IPS-20b (cell line): Measurements from ENCODE around the gene ITGB3.

Experiments
- H3K27ac ChIP-seq: one replicate; pipeline ENCODE4 v1.5.1; 2013; ENCODE audit warnings: low read length
- H3K27me3 ChIP-seq: 2 replicates; pipeline ENCODE4 v1.6.1; 2013; ENCODE audit warnings: mild to moderate bottlenecking, low read length, inconsistent platforms; ENCODE audit not compliant: insufficient read depth
- H3K36me3 ChIP-seq: 2 replicates; pipeline ENCODE4 v1.6.1; 2013; ENCODE audit warnings: low read depth, mild to moderate bottlenecking, inconsistent platforms, low read length, moderate library complexity; ENCODE audit not compliant: insufficient read depth
- H3K4me1 ChIP-seq: 2 replicates; pipeline ENCODE4 v1.6.1; 2013; ENCODE audit warnings: mild to moderate bottlenecking, control low read depth, inconsistent platforms, low read length, moderate library complexity; ENCODE audit not compliant: insufficient read depth
- H3K4me3 ChIP-seq: 2 replicates; pipeline ENCODE4 v1.5.1; 2013; ENCODE audit warnings: mild to moderate bottlenecking, low read length, inconsistent platforms
- H3K9ac ChIP-seq: 2 replicates; pipeline ENCODE4 v1.6.1; 2013; ENCODE audit warnings: low read depth, mild to moderate bottlenecking, inconsistent platforms, low read length, moderate library complexity
- H3K9me3 ChIP-seq: 2 replicates; pipeline ENCODE4 v1.6.1; 2013; ENCODE audit warnings: mild to moderate bottlenecking, low read depth, low read length, inconsistent platforms; ENCODE audit not compliant: insufficient read depth

Gene ITGB3

DNA sequence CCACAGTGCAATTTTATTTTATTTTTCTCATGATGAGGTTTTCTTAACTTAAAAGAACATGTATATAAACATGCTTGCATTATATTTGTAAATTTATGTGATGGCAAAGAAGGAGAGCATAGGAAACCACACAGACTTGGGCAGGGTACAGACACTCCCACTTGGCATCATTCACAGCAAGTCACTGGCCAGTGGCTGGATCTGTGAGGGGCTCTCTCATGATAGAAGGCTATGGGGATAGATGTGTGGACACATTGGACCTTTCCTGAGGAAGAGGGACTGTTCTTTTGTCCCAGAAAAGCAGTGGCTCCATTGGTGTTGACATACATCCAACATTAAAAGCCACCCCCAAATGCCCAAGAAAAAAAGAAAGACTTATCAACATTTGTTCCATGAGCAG, 57.8 kb downstream of the ITGB3 start:
- Histone ChIP-seq H3K9me3 (no peaks in the 10 kb centered on the region), H3K27ac (no peak overlapping the region), H3K4me3 (no peak overlapping the region), H3K9ac (no peak overlapping the region), H3K4me1 (no peaks in the 10 kb centered on the region; the same call in 1 of the 2 replicates), H3K27me3 (no peaks in the 10 kb centered on the region), H3K36me3 (no peaks in the 10 kb centered on the region)

DNA sequence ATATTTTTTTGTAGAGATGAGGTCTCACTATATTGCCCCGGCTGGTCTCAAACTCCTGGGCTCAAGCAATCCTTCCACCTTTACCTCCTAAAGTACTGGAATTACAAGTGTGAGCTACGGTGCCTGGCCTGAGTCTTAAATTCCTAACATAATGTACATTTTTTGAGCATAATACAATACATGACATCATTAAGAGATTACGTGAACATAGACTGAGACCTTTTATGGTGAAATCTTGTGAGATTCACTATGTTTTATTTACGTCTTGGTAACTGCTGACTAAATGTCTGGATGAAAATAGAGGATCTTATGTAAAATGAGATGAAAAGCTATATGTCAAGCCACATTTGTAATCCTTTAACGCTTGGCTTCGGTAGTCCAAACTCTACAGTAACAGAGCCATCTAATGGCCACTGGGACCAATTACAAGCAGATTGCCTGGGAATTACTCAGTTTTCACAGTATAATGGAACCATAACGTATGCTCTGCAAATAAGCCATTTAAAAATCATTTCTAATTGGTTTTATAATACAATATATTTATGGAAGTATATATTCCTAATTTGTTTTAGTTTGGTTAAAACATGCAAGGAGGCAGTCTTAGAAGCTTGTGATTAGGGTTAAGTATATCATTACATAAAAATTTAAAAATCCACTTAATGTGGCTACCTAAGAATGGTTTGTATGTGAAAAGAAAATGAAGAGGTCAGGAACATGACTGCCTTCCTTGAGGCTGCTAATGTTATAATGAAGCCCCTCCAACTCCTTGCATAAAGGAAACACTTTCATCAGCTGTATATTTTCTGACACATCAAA, 62.0 kb downstream of the ITGB3 start:
- no peak overlapping the region for H3K9ac ChIP-seq

DNA sequence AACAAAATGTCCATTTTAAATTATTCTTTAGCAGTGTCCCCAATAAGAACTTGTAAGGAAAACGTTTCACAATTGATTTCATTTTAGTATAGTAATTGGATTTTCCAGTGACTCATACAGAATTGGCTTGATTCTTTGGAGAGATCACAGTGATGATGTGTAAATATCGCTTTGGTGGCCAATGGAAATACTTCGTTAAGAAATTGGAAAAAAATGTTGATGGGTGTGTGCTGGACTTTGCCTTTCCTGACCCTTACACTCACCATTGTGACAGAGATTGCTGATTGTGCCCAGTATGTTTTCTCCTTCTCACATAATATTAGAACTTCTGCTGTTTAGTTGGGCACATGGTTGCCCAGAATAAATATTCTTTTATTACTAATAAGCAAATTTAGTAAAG, 62.7 kb downstream of the ITGB3 start:
- Histone ChIP-seq H3K4me3 (no peak overlapping the region), H3K4me1 (no peaks in the 10 kb centered on the region), H3K27me3 (no peaks in the 10 kb centered on the region), H3K9me3 (peaks cover 9% of the 10 kb centered on the region; the same call in 1 of the 2 replicates), H3K9ac (no peak overlapping the region), H3K27ac (no peak overlapping the region), H3K36me3 (no peaks in the 10 kb centered on the region)

More for the DNA sequence above, 62.0 kb downstream of the ITGB3 start:
- Histone ChIP-seq H3K36me3 (no peaks in the 10 kb centered on the region), H3K27me3 (no peaks in the 10 kb centered on the region), H3K4me3 (no peak overlapping the region), H3K9me3 (0 out of 2 replicates have a peak, but pooled peaks cover 2% of the 10 kb centered on the region), H3K27ac (no peak overlapping the region), H3K4me1 (no peaks in the 10 kb centered on the region; the same call in 1 of the 2 replicates)

DNA sequence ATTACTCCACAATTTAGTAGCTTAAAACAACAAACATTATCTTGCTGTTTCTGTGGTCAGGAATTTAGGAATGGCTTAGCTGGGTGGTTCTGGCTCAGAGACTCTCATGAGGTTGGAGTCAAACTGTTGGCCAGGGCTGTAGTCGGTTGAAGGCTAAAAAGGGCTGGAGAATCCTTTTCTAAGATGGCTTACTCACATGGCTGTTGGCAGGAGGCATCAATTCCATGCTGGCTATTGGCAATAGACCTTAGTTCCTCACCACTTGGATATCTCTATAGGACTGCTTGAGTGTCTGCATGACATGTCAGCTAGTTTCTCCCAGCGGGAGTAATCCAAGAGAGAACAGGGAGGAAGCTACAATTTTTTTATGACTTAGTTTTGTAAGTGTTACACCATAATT, 63.5 kb downstream of the ITGB3 start:
- H3K9ac ChIP-seq: no peak overlapping the region
- H3K36me3 ChIP-seq: no peaks in the 10 kb centered on the region
- no peak overlapping the region for H3K4me3 ChIP-seq
- H3K9me3 ChIP-seq: peaks cover 10% of the 10 kb centered on the region; the same call in 1 of the 2 replicates
- H3K4me1 ChIP-seq: no peaks in the 10 kb centered on the region
- no peak overlapping the region for H3K27ac ChIP-seq
- H3K27me3 ChIP-seq: peaks cover 1% of the 10 kb centered on the region

DNA sequence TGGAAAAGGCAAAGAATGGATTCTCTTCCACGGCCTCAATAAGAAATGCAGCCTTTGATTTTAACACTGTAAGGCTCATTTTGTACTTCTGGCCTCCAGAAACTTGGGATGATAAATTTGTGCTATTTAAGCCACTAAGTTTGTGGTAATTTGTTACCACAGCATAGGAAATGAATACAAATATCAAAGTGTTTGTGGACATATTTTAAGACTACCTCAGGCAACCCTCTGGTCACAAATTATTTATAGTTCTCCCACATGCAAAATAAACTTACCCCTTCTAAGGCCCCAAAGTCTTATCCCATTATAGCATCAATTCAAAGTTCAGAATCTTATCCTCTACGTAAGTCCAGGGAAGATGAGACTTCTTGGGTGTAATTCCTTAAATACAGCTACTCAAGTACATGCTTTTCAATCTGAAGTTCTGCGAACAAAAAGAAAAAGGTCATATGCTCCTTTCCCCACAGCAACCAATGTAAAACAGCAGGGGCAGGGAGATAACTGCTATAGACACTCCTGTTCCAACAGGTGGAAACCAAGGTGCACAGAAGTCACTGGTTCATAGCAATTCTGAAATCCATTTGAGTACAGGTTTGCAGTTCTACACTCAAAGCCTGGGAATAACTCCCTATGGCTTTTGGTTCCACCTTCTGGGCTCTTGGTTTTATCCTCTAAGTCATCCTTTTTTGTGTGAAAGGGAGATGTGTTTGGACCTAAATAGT, 64.7 kb downstream of the ITGB3 start:
- Histone ChIP-seq H3K9ac (no peak overlapping the region), H3K36me3 (no peaks in the 10 kb centered on the region), H3K9me3 (peaks cover 10% of the 10 kb centered on the region; the same call in 1 of the 2 replicates), H3K4me1 (peaks cover 3% of the 10 kb centered on the region; the same call in 1 of the 2 replicates), H3K27ac (no peak overlapping the region), H3K4me3 (no peak overlapping the region), H3K27me3 (peaks cover 8% of the 10 kb centered on the region)

DNA sequence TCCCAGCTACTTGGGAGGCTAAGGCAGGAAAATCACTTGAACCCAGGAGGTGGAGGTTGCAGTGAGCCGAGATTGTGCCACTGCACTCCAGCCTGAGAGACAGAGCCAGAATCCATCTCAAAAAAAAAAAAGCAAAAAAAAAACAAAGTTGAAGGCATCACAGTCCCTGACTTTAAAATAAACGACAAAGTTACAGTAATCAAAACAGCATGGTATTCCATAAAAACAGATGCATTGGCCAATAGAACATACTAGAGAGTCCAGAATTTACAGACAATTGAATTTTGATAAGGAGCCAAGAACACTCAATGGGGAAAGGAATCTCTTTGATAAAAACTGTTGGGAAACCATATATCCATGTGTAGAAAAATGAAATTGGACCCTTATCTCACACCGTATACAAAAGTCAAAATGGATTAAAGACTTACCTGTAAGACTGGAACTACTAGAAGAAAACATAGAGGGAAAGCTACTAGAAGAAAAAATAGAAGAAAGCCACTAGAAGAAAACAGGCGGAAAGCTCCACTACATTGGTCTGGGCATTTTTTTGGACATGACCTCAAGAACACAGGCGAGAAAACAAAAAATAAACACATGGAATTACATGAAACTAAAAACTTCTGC, 67.4 kb downstream of the ITGB3 start:
- H3K9me3 ChIP-seq: peaks cover 10% of the 10 kb centered on the region; the same call in 1 of the 2 replicates
- peaks cover 3% of the 10 kb centered on the region; the same call in 1 of the 2 replicates for H3K4me1 ChIP-seq
- no peaks in the 10 kb centered on the region for H3K36me3 ChIP-seq
- no peak overlapping the region for H3K27ac ChIP-seq
- H3K27me3 ChIP-seq: peaks cover 15% of the 10 kb centered on the region
- H3K4me3 ChIP-seq: no peak overlapping the region
- no peak overlapping the region for H3K9ac ChIP-seq

GRCh38 chr17:47323382-47324223, 70.0 kb downstream of the ITGB3 start, which contains the start of gene EFCAB13:
Gene EFCAB13 (plus strand): TSS chr17:47323955. CDS start chr17:47328354, 4,399 bp downstream.
- H3K27ac ChIP-seq: no peak within 1 kb of the TSS
- peaks cover 15% of the 10 kb centered on the region for H3K27me3 ChIP-seq
- H3K9me3 ChIP-seq: peaks cover 10% of the 10 kb centered on the region; the same call in 1 of the 2 replicates
- peak within 1 kb of the TSS; percentile 87; the same call in 1 of the 2 replicates for H3K9ac ChIP-seq
- no peaks in the 10 kb centered on the region for H3K36me3 ChIP-seq
- H3K4me3 ChIP-seq: peak within 1 kb of the TSS; percentile 84
- peaks cover 3% of the 10 kb centered on the region; the same call in 1 of the 2 replicates for H3K4me1 ChIP-seq

DNA sequence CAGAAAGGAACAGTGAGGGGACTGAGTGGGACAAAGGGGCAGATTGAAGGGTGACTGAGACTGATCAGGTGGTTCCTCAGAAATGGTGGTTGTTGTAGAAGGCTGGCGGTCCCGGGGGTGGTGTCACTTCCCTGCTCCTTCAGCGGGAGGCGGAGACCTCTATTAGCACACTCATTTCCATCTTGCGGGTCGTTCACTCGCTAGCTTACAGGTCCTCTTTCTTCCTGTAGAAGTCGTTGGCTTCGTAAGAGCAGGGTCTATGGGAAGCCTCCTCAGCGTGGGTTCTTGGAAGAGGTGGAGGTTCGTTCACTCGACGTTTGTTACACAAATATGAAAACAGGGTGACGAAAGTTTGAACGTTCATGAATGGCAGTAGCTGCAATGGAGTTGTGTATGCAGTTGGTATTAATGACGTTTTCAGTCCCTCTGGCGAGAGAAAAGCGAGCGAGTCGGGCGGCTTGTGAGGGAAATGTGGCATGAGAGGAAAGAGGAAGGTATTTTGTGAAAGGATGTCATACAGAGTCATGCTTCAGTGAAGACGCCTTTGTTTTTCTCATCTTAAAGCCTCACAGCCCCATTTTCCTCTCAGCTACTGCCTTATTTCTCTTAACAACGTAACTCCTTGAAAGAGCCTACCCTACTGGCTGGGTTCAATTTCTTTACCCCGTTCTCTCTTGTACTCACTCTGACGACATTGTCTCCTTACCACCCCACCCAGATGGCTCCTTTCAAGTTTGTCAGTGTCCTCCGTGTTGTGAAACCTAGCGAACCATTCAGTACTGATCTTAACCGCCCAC, 70.8 kb downstream of the ITGB3 start:
- peaks cover 3% of the 10 kb centered on the region; the same call in 1 of the 2 replicates for H3K4me1 ChIP-seq
- peaks cover 10% of the 10 kb centered on the region; the same call in 1 of the 2 replicates for H3K9me3 ChIP-seq
- no peak overlapping the region for H3K27ac ChIP-seq
- H3K27me3 ChIP-seq: peaks cover 15% of the 10 kb centered on the region
- H3K4me3 ChIP-seq: peak overlapping the region; percentile 84
- H3K9ac ChIP-seq: peak overlapping the region; percentile 70; the same call in 1 of the 2 replicates
- H3K36me3 ChIP-seq: no peaks in the 10 kb centered on the region

GRCh38 chr17:47325176-47325575, 71.5 kb downstream of the ITGB3 start:
- Histone ChIP-seq H3K27me3 (peaks cover 15% of the 10 kb centered on the region), H3K36me3 (no peaks in the 10 kb centered on the region), H3K4me1 (peaks cover 3% of the 10 kb centered on the region; the same call in 1 of the 2 replicates), H3K9ac (no peak overlapping the region), H3K9me3 (peaks cover 10% of the 10 kb centered on the region; the same call in 1 of the 2 replicates), H3K4me3 (no peak overlapping the region), H3K27ac (no peak overlapping the region)

DNA sequence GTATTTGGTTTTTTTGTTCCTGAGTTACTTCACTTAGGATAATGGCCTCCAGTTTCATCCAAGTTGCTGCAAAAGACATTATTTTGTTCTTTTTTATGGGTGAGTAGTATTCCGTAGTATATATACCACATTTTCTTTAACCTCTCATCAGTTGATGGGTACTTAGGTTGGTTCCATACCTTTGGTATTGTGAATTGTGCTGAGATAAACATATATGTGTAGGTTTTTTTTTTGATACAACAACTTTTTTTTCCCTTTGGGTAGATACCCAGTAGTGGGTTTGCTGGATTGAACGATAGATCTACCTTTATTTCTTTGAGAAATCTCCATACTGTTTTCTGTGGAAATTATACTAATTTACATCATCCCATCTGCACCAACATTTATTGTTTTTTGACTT, 76.9 kb downstream of the ITGB3 start:
- Histone ChIP-seq H3K36me3 (no peaks in the 10 kb centered on the region), H3K4me1 (no peaks in the 10 kb centered on the region), H3K9ac (no peak overlapping the region), H3K27ac (no peak overlapping the region), H3K4me3 (no peak overlapping the region), H3K9me3 (no peaks in the 10 kb centered on the region), H3K27me3 (no peaks in the 10 kb centered on the region)
